HG03558 (cell line): ENCODE results near the gene IFITM10.

Experiments used
- ATAC-seq: cut with Tn5 transposase; IDR thresholded peaks from one replicate; pipeline ENCODE4 v1.9.1; 2021; ENCODE audit warnings: moderate number of reproducible peaks; ENCODE audit not compliant: unreplicated experiment; ENCODE audit errors: extremely low read depth

The IFITM10 gene

GRCh38 chr11:1742371-1742770 is 8.0 kb downstream of the IFITM10 start:
- ATAC-seq: no peak

DNA sequence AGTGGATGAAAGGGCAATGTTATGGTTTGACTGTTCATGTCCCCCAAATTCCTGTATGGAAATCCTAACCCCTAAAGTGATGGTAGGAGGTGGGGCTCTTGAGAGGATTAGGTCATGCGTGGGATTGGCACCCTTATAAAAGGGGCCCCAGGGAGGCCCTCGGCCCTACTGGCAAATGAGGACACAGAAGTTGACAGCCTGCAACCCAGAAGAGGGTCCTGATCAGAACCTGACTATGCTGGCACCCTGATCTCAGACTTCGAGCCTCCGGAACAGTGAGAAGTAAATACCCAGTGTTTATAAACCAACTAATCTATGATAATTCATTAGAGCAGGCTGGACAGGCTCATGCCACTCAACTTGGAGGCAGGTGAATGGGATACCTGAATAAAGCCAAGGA is 8.7 kb downstream of the IFITM10 start:
- no peak for ATAC-seq

GRCh38 chr11:1740786-1741530 is 9.4 kb downstream of the IFITM10 start:
- ATAC-seq: no peak

DNA sequence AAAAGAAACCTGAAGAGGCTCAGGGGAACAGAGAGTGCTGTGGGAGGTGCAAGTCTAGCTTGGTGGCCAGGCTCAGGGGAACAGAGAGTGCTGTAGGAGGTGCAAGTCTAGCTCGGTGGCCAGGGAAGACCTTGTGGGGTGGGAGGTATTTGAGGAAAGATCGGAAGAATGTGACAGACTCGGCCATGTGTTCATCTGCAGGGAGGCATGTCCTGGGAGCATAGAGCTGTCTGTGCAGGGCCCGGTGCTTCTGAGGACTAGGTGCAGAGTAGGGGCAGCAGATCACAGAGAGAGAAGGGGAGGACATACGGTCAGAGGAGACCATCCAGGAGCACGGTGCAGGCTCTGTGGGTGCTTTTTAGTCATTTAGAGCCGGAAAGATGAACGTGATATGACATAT is 10.8 kb downstream of the IFITM10 start:
- ATAC-seq: no peak

- ATAC-seq: no peak
These were observed 12.0 kb downstream of the IFITM10 start for GRCh38 chr11:1738380-1738779.

DNA sequence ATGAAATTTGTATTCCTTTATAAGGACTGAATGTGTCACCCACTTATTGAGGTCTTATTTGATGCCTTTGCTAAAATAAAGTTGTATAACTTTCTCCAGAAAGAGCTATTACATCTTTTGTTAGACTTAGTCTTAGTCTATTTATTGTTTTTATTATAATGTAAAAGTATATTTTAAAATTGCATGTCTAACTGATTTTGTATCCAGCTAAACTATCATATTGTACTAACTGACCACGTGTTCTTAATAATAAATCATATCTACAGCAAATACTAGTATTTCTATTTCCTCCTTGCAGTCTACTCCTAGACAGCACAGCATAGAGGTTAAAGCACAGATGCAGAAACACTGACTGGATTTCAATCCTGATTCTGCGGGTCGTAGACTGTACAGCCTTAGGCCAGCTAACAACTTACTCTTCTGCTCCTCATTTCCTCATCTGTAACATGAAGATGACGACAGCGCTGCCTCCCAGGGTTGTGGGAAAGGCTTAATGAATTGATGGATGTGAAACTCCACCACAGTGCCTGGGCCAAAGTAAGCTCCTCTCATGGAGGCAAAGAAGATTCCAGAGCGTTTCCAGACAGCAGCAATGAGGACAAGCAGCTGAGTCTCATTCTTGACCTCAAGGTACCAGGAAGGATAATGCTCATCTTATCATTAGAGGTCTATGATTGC is 13.2 kb downstream of the IFITM10 start:
- no peak for ATAC-seq

DNA sequence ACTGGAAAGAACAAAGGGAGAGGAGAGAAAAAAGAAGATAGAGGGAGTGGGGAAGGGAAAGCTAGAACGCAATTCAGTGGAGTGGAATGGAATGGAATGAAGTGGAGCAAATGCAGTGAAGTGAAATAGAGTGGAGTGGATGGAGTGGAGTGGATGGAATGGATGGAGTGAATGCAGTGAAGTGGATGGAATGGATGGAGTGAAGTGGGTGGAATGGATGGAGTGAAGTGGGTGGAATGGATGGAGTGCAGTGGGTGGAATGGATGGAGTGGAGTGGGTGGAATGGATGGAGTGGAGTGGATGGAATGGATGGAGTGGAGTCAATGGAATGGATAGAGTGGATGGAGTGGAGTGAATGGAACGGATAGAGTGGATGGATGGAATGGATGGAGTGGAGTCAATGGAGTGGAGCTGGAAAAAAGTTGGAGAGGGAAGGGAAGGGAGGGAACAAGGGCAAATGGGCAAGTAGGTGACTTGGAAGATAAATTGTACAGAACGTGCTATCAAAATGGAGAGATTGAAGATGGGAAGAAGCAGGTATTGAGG is 13.9 kb downstream of the IFITM10 start:
- ATAC-seq: no peak

DNA sequence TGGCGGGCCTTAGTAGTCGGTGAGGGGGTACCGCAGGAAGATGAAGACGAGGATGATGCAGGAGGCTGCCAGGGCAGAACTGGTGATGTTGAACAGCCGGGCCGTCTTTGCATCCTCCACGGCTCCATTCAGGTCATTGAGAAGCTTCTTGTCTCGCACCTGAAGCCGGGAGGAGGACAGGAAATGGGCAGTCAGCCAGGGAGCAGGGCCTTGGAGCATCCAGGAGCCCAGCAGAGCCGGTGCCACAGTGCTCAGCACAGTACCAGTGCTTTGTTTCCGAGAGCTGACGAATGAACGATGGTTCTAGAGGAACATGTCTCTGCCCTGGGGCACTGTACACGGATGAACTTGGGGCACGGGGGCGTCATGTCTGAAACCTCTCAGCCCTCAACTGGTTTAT is 15.1 kb downstream of the IFITM10 start:
- no peak for ATAC-seq

DNA sequence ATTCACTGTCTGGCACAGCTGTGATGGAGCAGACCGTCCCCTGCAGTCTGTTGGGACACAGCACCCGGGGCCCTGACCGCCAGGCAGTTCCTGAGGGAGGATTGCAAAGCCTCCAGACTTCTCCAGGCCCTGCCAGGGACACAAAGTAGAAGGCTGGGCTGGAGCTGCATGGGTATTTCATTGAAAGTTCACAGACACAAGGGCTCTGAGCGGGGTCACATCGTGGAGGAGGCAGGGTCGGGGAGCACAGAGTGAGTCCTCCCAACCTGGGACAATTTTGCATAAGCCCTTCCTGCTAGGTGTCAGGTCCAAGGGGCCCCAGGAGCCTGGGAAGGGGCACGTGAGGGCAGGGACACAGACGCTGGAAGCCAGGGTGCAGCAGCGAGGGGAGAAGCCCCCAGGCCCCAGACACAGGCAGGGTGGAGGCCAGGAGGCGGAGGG is 15.7 kb downstream of the IFITM10 start:
- no peak for ATAC-seq

DNA sequence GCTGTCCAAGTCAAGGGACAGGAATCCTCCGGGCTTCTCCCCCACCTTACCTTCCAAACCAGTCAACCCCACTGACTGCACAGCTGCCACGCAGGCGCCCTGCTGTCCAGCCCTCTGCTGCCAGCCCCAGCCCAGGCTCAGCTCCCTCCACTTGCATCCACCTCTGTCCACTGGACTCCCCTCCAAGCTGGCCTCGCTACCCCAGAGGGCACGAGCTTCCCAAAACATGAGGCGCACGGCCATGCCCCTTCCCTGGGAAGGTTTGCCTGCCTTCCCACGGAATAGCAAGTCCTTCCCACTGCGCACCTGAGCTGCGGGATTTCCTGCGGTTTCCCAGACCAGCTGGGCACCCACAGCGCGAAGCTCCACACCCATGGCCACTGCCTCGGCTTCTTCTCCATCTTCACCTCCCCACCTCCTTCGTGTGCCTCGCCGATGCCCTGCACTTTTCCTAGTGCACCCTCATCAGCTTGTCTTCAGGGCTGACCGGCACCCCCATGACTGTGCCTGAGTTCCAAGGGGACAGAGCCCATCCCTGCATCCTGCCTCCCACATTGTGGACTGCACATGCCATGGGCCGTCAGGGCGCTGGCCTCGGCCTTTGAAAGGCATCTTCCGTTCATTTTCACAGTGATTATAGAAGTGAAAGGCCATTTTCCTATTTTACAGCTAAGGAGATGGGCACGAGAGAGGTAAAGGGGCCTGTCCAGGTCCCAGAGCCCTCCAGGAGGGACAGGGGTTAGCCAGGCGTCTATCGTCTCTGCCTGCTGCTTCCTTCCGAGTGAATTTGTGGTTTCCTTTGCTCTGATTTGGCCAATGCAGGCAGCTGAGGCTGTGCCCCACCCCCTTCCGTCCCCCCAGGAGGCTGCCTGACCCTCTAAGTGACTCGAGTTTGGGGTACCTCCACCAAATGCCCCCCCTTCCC is 16.4 kb downstream of the IFITM10 start:
- no peak for ATAC-seq

- ATAC-seq: no peak
These were observed 17.2 kb downstream of the IFITM10 start for GRCh38 chr11:1733009-1733715.

DNA sequence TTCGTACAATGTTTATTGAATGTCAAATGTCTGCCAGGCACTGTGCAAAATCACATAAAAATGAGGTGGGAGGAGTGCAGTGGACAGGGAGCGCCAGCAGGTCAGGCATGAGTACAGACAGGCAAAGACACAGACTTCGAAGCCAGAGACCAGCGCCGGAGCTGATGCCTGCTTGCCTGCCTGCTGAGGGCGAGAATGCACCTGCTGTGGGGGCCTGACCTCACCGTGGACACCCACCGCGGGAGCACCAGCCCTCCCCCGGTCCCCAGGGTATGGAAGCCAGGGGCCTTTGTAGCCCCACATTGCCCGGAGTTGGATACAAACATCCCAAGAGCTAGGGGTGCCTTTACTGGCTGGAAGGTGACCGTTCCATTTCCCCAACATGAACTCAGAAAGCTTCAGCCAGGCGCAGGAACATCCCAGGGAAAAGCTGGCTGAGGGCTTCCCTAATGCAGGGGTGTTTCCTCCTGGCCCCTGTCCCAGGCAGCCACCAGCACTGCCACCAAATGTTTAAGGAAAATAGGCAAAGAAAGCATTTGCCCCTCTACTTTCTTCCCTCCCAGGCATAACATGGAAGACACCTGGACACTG is 17.9 kb downstream of the IFITM10 start:
- no peak for ATAC-seq

GRCh38 chr11:1731451-1732059 is 18.8 kb downstream of the IFITM10 start:
- no peak for ATAC-seq

DNA sequence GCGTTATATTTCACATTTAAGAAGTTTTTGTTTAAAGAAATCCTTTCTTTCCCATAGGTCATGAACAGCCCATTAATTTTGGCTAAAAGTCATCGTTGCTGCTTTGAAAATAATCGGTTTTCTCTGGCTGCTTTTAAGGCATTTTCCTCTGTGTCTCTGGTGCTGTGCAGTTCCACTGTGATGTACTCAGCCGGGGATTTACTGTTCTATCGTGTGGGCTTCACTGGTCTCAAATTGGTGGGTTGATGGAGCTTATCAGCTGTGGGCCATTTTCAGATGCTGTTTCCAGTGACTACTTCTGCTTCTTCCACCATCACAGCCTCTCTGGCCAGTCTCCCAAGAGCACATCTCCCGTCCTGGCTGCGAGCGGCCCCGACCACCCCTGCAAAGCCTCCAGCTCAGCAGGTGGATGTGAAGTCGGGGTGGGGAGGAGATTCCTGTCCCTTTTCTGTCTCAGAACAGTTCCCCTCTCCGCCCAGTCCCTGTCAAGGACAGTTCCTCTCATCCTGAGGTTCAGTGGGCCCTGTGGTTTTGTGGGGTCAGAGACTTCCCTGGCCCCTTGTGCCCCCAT is 20.3 kb downstream of the IFITM10 start:
- ATAC-seq: no peak

- no peak for ATAC-seq
These were observed 20.7 kb downstream of the IFITM10 start for GRCh38 chr11:1729692-1730011.

DNA sequence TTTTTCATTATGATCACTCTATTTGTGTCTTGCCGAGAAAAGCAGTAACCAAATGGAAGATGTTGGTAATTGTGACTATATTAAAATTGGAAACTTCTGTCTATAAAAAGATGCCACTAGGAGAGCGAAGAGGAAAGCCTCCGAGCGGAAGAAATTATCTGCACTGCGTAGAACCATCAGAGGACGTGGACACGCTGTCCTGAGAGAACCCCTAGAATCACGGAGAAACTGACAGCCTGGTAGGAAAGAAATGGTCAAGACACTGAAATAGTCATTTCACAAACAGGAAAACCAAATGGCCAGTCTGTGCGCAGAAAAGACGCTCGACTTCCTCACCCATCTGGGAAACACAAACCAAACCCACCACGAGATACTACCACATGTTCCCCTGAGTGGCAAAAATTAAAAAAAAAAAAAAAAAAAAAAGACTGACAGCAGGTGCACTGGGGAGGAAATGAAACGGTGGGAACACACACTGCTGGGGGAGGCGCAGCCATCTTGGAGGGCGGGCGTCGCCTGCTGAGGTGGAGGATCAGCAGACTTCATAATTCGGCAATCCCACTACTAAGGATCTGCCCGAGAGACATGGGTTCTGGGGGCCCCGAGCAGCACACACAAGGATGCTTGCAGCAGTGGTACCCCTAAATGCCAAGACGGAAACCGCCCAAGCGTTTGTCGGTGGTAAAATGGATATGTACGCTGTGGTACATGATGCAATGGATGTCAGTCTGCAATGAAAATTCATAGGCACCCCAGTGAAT is 21.3 kb downstream of the IFITM10 start:
- no peak for ATAC-seq

- ATAC-seq: no peak
These were observed 22.1 kb downstream of the IFITM10 start for GRCh38 chr11:1728301-1728700.

GRCh38 chr11:1727861-1728260 is 22.5 kb downstream of the IFITM10 start:
- ATAC-seq: no peak
